Measurements from ENCODE around the gene ACTL8.

ACTL8 gene

DNA sequence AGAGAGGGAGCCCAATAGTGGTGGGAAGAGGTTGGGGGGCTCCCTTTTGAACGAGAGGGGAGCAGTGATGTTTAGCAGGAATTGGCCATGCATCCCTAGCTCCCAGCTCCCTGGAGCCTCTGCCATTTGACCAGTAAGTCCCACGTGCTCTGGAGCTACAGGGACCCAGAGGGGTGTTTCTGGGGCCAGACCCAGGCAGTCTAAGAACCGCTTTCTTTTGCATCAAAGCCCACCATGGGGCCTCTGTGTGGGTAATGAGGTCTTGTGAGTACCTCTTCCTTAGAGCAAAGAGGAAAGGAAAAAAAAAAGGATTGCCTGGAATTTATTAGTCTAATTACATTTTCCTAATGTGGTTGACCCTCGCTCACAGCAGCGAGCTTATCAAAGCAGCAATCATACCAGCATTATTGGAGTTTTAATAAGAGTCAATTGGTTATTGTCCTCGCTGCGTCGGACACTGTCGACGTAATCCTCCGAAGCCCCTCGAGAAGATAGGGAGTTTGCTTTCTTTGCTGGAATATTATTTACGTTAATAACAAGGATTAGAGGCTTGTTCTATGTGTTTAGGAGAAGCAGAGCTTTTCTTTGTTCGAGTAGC lies 17.6 kb downstream of the ACTL8 start:
- no peak for DNase-seq (ENCODE audit: low spot score)

- DNase-seq (ENCODE audit: low spot score), result no peak
Observed at GRCh38 chr1:17773591-17774326, 18.6 kb downstream of the ACTL8 start.

- no peak for DNase-seq (ENCODE audit: low spot score)
Observed at GRCh38 chr1:17774452-17774851, 19.3 kb downstream of the ACTL8 start.

DNA sequence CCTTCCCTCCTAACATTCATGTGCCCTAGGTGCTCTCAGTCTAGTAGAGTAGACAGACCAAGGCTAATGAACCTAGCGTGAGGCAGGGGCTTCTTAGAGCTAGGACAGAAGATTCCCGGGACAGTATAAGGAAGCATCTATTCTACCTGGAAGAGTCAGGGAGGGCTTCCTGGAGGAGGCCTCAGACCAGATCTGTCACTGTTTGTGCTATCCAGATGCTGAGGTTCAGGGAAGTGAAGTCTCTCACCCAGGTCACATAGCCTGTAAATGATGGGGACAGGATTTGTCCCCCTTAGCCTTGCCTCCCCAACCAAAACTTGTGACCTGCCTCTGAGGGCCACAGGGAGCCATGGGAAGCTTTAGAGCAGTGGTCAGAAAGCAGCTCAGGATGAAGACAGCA lies 20.7 kb downstream of the ACTL8 start:
- no peak for DNase-seq (ENCODE audit: low spot score)

- no peak for DNase-seq (ENCODE audit: low spot score)
Observed at GRCh38 chr1:17776426-17776825, 21.3 kb downstream of the ACTL8 start.

- DNase-seq (ENCODE audit: low spot score), result no peak
Observed at GRCh38 chr1:17777330-17777729, 22.2 kb downstream of the ACTL8 start.

DNA sequence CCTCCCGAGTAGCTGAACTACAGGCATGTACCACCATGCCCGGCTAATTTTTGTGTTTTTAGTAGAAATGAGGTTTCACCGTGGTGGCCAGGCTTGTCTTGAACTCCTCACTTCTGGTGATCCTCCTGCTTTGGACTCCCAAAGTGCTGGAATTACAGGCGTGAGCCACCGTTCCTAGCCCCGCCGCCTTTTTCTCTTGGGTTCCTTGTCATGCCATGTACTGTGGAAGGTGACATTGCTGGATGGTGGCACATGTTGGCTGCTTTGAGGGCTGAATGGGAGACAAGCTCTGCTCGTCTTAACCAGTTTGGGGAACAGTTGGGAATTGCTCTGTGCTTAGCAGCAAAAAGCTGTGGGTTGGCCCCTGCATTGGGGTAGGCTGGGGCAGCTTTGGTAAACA lies 22.7 kb downstream of the ACTL8 start:
- no peak for DNase-seq (ENCODE audit: low spot score)

DNA sequence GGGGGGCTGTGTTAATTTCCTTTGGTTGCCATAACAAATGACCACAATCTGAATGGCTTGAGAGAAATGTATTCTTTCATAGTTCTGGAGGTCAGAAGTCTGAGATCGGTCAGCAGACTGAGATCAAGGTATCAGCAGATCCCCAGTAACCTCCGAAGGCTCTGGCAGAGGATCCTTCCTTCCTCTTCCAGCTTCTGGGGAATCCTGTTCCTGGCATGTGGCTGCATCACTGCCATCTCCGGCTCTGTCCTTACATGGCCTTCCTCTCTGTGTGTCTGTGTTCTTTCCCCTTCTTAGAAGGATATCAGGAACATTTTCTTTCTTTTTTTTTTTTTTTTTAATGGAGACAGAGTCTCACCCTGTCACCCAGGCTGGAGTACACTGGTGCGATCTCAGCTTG lies 25.8 kb downstream of the ACTL8 start:
- no peak for DNase-seq (ENCODE audit: low spot score)

DNA sequence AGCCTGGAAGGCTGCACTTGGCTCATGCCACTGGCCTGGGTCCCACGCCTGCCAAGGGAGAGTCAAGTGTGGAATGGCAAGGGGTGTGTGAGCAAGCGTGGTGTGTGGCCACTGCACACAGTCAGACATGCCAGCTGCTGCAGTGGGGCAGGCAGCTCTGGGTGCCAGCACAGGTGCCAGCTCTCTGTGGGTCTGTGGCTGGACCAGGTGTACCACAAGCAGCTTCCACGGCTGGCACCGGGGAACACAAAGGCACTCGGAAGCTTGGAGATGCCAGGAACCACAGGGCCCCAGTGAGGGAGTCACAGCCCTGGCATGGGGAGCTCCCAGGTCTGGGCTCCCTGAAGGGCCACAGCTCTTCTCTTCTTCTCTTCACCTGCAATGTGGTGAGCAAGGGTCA lies 34.8 kb downstream of the ACTL8 start:
- DNase-seq (ENCODE audit: low spot score), result no peak

- no peak for DNase-seq (ENCODE audit: low spot score)
Observed at GRCh38 chr1:17790383-17791054, 35.4 kb downstream of the ACTL8 start.

DNA sequence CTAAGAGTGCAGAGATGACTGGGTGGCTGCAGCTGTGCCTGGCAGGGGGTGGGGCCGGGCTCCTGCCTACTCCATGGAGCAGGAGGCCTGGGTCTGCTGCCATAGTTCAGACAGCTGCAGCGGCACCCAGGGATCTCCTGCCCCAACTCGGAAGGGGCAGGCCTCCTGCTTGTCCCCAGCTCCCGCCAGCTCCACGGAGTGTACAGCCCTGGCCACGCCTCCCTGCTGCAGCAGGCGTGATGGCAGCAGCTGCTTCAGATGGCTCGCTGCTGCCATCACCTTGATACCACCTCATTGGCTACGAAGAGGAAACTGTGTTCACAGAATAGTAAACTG lies 35.9 kb downstream of the ACTL8 start:
- DNase-seq (ENCODE audit: low spot score), result no peak

- no peak for DNase-seq (ENCODE audit: low spot score)
Observed at GRCh38 chr1:17791480-17791879, 36.3 kb downstream of the ACTL8 start.

- no peak for DNase-seq (ENCODE audit: low spot score)
Observed at GRCh38 chr1:17792421-17792820, 37.3 kb downstream of the ACTL8 start.

- DNase-seq (ENCODE audit: low spot score), result no peak
Observed at GRCh38 chr1:17795081-17795809, 40.1 kb downstream of the ACTL8 start.

- DNase-seq (ENCODE audit: low spot score), result no peak
Observed at GRCh38 chr1:17795836-17796645, 40.9 kb downstream of the ACTL8 start.

DNA sequence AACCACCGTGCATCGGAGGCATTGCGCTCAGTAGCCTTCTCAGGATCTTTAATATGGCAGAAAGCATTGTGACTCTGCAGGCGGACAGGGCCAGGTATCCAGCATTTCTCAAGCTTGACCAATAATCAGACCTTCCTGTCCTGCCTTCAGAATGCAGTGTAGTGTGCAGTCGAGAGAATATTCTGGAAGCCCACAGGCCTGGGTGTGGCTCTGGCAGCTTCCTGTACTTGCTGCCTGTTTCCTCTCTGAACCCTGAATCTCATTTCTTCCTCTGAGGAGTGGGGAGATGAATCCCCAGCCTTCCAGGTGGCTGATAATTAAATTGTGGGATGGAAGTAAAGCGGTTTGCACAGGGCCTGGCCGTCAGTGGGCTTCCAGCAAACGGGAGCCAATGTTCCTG lies 42.3 kb downstream of the ACTL8 start:
- no peak for DNase-seq (ENCODE audit: low spot score)

DNA sequence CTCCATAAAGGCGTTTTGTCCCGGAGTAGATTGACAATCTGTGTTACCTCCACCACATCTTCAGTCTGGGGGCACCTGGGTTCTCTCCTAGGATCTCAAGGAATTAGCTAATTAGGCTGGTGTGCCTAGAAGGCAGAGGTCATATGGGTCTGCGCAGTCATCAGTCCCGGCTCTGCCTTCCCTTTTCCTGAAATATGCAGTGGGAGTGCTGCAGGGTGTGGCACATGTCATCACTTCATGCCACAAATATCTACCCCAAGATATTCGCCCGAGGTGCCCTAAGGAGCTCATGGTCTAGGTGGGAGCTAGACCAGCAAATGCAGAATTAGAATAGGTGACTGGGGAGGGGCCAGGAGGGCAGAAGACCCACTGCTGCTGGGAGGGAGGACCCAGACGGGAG lies 42.9 kb downstream of the ACTL8 start:
- DNase-seq (ENCODE audit: low spot score), result no peak

DNA sequence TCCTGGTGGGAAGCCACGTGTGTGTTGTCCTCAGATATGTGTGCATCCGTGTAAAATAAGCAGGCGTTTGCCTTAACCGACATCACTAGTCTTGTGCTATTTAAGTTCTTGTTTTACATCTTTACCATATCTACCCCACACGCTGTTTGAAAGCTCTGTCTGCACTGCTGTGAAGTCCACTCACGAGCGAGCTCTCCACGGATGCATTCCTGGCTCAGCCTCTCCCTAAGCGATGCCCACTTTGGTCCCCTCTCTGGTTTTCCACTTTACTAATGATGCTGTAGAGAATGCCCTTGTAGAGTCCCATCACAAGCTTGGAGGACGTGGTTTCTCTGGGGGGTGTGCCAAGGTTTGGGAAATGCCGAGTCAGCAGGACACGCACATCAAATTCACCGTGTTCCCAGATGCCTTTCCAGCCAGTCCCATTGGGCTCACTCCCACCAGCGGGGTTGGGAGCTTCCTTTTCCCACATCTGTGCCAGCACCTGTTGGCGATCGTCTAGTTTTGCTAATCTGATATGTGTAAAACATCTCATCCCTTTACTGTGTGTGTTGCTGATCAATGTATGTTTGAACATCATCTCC lies 43.8 kb downstream of the ACTL8 start:
- no peak for DNase-seq (ENCODE audit: low spot score)

- DNase-seq (ENCODE audit: low spot score), result no peak
Observed at GRCh38 chr1:17799642-17800041, 44.5 kb downstream of the ACTL8 start.

GRCh38 chr1:17802164-17802563 lies 47.0 kb downstream of the ACTL8 start:
- no peak for DNase-seq (ENCODE audit: low spot score)

DNA sequence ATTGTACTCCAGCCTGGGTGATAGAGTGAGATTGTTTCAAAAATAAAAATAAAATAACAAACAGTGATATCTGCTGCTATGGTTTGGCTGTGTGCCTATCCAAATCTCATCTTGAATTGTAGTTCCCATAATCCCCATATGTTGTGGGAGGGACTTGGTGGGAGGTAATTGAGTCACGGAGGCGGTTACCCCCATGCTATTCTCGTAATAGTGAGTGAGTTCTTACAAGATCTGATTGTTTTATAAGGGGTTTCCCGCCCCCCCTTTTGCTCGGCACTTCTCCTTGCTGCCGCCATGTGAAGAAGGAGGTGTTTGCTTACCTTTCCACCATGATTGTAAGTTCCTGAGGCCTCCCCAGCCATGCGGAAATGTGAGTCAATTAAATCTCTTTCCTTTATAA lies 47.8 kb downstream of the ACTL8 start:
- no peak for DNase-seq (ENCODE audit: low spot score)
